UCSD-AML1 (cell line): Measurements from ENCODE around the gene SORL1.
"Not testable (repeated sequence)": the region's sequence is repeated elsewhere in the genome, so short reads cannot be mapped to it uniquely, and the experiment has no call there.

Source experiments
- DNase-seq: peaks from one replicate; lab custom pipeline; 2025; ENCODE audit not compliant: unreplicated experiment; lab: John Stamatoyannopoulos, UW

SORL1 gene

GRCh38 chr11:121451986-121452608 lies at the start of gene SORL1:
TSS of gene SORL1 (plus strand) at chr11:121452314. CDS start at chr11:121452332, 18 bp downstream.
- DNase-seq = peak; percentile 52

GRCh38 chr11:121405646-121406045 lies 46.5 kb upstream of the SORL1 start:
- DNase-seq = no peak

GRCh38 chr11:121406291-121406690 lies 45.8 kb upstream of the SORL1 start:
- no peak for DNase-seq

GRCh38 chr11:121408830-121409229 lies 43.3 kb upstream of the SORL1 start:
- no peak for DNase-seq

GRCh38 chr11:121410041-121410440 lies 42.1 kb upstream of the SORL1 start:
- not testable (repeated sequence) for DNase-seq

- DNase-seq = not testable (repeated sequence)
Observed at GRCh38 chr11:121411330-121411729, 40.8 kb upstream of the SORL1 start.

GRCh38 chr11:121412000-121412587 lies 40.0 kb upstream of the SORL1 start:
- no peak for DNase-seq

GRCh38 chr11:121412711-121413415 lies 39.3 kb upstream of the SORL1 start:
- DNase-seq = no peak

GRCh38 chr11:121414141-121414913 lies 37.8 kb upstream of the SORL1 start:
- no peak for DNase-seq

- DNase-seq = no peak
Observed at GRCh38 chr11:121415856-121416255, 36.3 kb upstream of the SORL1 start.

- DNase-seq = peak; percentile 85
Observed at GRCh38 chr11:121417055-121417551, 35.0 kb upstream of the SORL1 start.

GRCh38 chr11:121417607-121418006 lies 34.5 kb upstream of the SORL1 start:
- DNase-seq = no peak

GRCh38 chr11:121418625-121419114 lies 33.4 kb upstream of the SORL1 start:
- DNase-seq = peak; percentile 45

GRCh38 chr11:121419836-121420235 lies 32.3 kb upstream of the SORL1 start:
- no peak for DNase-seq

GRCh38 chr11:121420398-121420797 lies 31.7 kb upstream of the SORL1 start:
- no peak for DNase-seq

GRCh38 chr11:121421149-121421901 lies 30.8 kb upstream of the SORL1 start:
- DNase-seq = no peak

GRCh38 chr11:121422675-121423074 lies 29.4 kb upstream of the SORL1 start:
- DNase-seq = no peak

GRCh38 chr11:121425828-121426227 lies 26.3 kb upstream of the SORL1 start:
- DNase-seq = no peak

GRCh38 chr11:121426476-121427399 lies 25.4 kb upstream of the SORL1 start:
- DNase-seq = no peak
